B cell (primary cell): ENCODE measurements around the gene KLHL3.

Experiments
- CTCF ChIP-seq: fragments of 200-600 bp; IDR thresholded peaks from one replicate; pipeline ENCODE4 v1.8.0; 2022; ENCODE audit warnings: antibody characterized with exemption, mild to moderate bottlenecking
- EZH2 ChIP-seq: IDR thresholded peaks from 2 replicates; pipeline ENCODE4 v1.6.1; 2012; ENCODE audit warnings: borderline replicate concordance, low read depth, mild to moderate bottlenecking, moderate library complexity, low read length; ENCODE audit not compliant: insufficient read depth, poor library complexity, severe bottlenecking

GRCh38 chr5:137606401-137606800 lies 129.5 kb downstream of the KLHL3 start:
- no peak for TF ChIP-seq EZH2
- no peak for TF ChIP-seq CTCF
